HFFc6 (cell line): Measurements from ENCODE around the gene AAGAB. TPM values are rescaled to one million over a fixed set of nuclear protein-coding genes. Genes with fewer than 3 reads are reported as not detected.

Source experiments
- DNase-seq: peaks from one replicate; pipeline ENCODE4 v3.0.0-alpha.2; 2018
- H3K27ac Mint-ChIP-seq: 2 replicates; pipeline ENCODE4 v1.8.0; 2020; ENCODE audit warnings: mild to moderate bottlenecking, mixed read lengths
- H3K27me3 Mint-ChIP-seq: 2 replicates; pipeline ENCODE4 v1.8.0; 2021; ENCODE audit warnings: mild to moderate bottlenecking, moderate library complexity, mixed read lengths; ENCODE audit not compliant: insufficient read depth
- H3K36me3 Mint-ChIP-seq: 2 replicates; pipeline ENCODE4 v1.8.0; 2021; ENCODE audit warnings: low read depth, mixed read lengths
- H3K4me1 Mint-ChIP-seq: 2 replicates; pipeline ENCODE4 v1.8.0; 2020; ENCODE audit warnings: low read depth, mixed read lengths
- H3K4me3 Mint-ChIP-seq: 2 replicates; pipeline ENCODE4 v1.8.0; 2020; ENCODE audit warnings: mild to moderate bottlenecking, moderate library complexity, mixed read lengths
- H3K9me3 Mint-ChIP-seq: 2 replicates; pipeline ENCODE4 v1.8.0; 2020; ENCODE audit warnings: mild to moderate bottlenecking, mixed read lengths
- long read RNA-seq: library from polyadenylated mRNA; unstranded; transcript quantifications from one replicate; pipeline ENCODE4 v2.0.0, GENCODE V29; 2019
- total RNA-seq, 6 experiments: library from RNA; stranded (reverse); fragmentation: NEBNext Ultra II Directional; extraction: Animal tissue kit (Norgen Biotek cat#: 25700); gene quantifications; 2 replicates in 1 of 6; 3 replicates in 5 of 6; pipeline ENCODE4 v1.2.3, GENCODE V29; 2021
- TF ChIP-seq, protein P1 (sequence below): fragments of 200-600 bp; sonication (generic); IDR thresholded peaks from 2 replicates; pipeline ENCODE4 v1.5.0; 2021; ENCODE audit warnings: antibody characterized with exemption, mild to moderate bottlenecking

AAGAB gene
- 10 to 100 TPM; 41.0 to 45.7 (median 42.0) TPM for total RNA-seq
- long read RNA-seq, transcript AAGAB-207 (10 exons, 2,251 nt) = minor isoform, 8 of 72 reads
- long read RNA-seq, transcript AAGAB-201 (10 exons, 2,841 nt) = major isoform, 54 of 72 reads
- long read RNA-seq, partial matches to known transcripts = 7 of 72 reads
- long read RNA-seq, other reads (novel, unspliced or antisense) = 3 of 72 reads

- H3K27me3 Mint-ChIP-seq = no peaks in the 10 kb centered on the region; the same call in 1 of the 2 replicates
- peak within 1 kb of the TSS; percentile 98 for H3K27ac Mint-ChIP-seq
- peak; percentile 99 for DNase-seq
- TF ChIP-seq, protein P1, sequence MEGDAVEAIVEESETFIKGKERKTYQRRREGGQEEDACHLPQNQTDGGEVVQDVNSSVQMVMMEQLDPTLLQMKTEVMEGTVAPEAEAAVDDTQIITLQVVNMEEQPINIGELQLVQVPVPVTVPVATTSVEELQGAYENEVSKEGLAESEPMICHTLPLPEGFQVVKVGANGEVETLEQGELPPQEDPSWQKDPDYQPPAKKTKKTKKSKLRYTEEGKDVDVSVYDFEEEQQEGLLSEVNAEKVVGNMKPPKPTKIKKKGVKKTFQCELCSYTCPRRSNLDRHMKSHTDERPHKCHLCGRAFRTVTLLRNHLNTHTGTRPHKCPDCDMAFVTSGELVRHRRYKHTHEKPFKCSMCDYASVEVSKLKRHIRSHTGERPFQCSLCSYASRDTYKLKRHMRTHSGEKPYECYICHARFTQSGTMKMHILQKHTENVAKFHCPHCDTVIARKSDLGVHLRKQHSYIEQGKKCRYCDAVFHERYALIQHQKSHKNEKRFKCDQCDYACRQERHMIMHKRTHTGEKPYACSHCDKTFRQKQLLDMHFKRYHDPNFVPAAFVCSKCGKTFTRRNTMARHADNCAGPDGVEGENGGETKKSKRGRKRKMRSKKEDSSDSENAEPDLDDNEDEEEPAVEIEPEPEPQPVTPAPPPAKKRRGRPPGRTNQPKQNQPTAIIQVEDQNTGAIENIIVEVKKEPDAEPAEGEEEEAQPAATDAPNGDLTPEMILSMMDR = peak; percentile 38
- H3K36me3 Mint-ChIP-seq = peaks cover 6% of the 10 kb centered on the region; the same call in 1 of the 2 replicates
- no peaks in the 10 kb centered on the region for H3K9me3 Mint-ChIP-seq
- H3K4me1 Mint-ChIP-seq = peaks cover 41% of the 10 kb centered on the region
- H3K4me3 Mint-ChIP-seq = peak within 1 kb of the TSS; percentile 98
These were observed at the start of gene AAGAB, which contains the start of gene IQCH for GRCh38 chr15:67254238-67255175. TSS of gene AAGAB (minus strand) at chr15:67254661. CDS start at chr15:67254631, 30 bp downstream. TSS of gene IQCH (plus strand) at chr15:67254786. CDS start at chr15:67254897, 111 bp downstream.

DNA sequence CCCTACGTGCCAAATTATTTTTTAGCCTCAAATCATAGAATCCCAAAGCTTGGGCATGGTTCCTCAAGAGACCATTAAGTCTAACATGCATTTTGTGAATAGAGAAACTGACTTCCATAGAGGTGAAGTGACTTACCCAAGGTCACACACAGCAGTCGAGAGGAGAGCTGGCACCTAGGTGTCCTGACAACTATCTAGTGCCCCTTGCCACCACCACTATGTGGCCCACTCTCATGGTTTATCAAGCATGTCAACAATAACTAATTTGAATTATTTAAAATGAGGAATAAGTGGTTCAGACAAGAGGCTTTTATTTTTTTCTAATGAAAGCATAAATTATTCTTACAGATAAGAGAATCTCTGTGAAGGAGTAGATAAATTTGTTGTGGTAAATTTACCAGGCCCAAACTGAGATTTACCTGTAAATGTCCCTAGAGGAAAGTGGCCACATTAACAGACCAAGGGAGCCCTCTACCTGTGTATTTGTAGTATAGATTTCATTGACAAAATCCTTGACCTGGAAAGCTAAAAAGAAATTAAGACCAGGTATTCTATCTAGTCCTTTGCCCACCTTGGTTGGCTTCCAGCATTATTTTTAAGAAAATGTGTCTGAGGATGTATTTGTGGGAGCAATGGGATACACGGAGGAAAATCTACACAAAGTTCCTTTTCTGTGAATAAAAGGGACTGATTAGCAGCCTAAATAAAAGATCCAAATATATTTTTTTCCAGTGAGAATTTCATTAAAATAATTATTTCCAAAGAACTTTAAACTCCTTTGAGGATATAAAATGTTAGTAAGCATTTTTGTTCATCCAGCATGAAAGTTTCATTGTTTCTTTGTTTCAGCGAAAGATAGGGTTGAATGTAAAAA lies 49.3 kb upstream of the AAGAB start:
- Mint-ChIP-seq H3K9me3 (no peaks in the 10 kb centered on the region), H3K4me1 (peaks cover 6% of the 10 kb centered on the region; the same call in 1 of the 2 replicates), H3K27me3 (peaks cover 4% of the 10 kb centered on the region), H3K4me3 (no peak overlapping the region), H3K27ac (no peak overlapping the region), H3K36me3 (no peaks in the 10 kb centered on the region)
- TF ChIP-seq, protein P1 = peak; percentile 75
- DNase-seq = peak; percentile 15

DNA sequence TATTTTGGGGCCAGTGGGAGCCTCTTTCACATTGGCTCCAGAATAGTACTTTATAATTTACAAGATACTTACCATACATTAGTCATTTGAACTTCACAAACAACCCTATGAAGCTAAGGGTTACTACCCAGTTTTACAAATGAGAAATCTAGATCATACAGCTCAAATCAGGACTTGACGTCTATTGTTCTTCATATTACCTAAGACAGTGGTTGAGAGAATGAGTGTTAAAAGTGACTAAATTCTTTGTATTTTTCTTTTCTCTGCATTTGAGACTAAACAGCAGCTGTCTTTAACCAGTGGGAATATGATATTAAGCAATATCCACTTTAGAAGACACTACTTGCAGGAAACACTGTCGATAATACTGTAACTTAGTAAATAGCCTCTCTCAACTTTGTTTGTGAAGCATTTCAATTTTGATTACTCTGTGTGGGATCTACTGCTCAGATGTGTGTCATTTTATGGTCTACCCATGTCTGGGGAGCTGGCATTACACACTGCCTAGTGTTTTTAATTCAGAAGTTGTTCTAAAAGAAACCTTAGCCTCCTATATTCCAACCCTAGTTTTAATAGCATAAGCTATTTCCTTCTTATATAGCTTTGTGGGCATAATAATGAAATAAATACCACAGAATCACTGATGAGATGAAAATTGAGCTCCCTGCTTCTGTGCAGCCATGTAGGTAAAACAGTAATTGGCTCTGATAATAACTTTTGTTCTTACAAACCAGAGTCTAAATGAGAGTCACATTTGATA lies 46.0 kb upstream of the AAGAB start:
- Mint-ChIP-seq H3K36me3 (no peaks in the 10 kb centered on the region), H3K4me3 (no peak overlapping the region), H3K27ac (no peak overlapping the region), H3K9me3 (no peaks in the 10 kb centered on the region), H3K27me3 (peaks cover 4% of the 10 kb centered on the region), H3K4me1 (peaks cover 2% of the 10 kb centered on the region; the same call in 1 of the 2 replicates)
- no peak for DNase-seq
- TF ChIP-seq, protein P1 = no peak

DNA sequence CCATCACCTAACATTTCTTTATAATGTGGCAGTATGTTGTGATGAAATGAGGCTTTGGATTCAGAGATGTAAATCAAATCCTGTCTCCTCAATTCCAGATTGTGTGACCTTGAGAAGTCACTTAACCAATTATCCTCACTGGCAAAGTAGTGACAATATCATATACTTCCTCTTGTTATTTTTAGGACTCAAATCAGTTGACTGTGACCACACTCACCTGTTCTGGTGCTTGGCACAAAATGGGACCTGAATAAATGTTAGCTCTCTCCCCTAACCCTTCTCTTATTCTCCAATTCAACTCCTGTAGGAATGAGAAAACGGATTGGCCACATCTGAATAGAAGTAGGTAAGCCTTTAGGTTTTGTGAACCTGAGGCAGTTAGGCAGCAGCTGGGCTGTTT lies 42.2 kb upstream of the AAGAB start:
- H3K4me3 Mint-ChIP-seq = no peak overlapping the region

More for the DNA sequence above, 42.2 kb upstream of the AAGAB start:
- no peaks in the 10 kb centered on the region for H3K36me3 Mint-ChIP-seq
- no peak overlapping the region for H3K27ac Mint-ChIP-seq
- no peaks in the 10 kb centered on the region for H3K4me1 Mint-ChIP-seq
- TF ChIP-seq, protein P1 = no peak
- peaks cover 4% of the 10 kb centered on the region for H3K27me3 Mint-ChIP-seq
- DNase-seq = no peak
- no peaks in the 10 kb centered on the region for H3K9me3 Mint-ChIP-seq
